Peyer's patch (tissue), 4 donors: Measurements from ENCODE around the gene PRDM15.

Experiments
- POLR2A ChIP-seq, 2 donors: fragments of 450-650 bp; IDR thresholded peaks; one replicate each; pipeline ENCODE4 v1.5.1; 2017; ENCODE audit warnings: antibody characterized with exemption in 2 of 2, mild to moderate bottlenecking in 2 of 2, moderate library complexity in 2 of 2
- TF ChIP-seq, protein P1 (sequence below), 6 experiments: fragments of 450-650 bp in 4 of 6; fragments of 200-600 bp in 2 of 6; sonication (generic) in 1 of 6; IDR thresholded peaks; one replicate each; pipeline ENCODE4 v1.5.1; 2017 to 2019; ENCODE audit warnings: antibody characterized with exemption in 6 of 6, mild to moderate bottlenecking in 3 of 6, moderate library complexity in 1 of 6

DNA sequence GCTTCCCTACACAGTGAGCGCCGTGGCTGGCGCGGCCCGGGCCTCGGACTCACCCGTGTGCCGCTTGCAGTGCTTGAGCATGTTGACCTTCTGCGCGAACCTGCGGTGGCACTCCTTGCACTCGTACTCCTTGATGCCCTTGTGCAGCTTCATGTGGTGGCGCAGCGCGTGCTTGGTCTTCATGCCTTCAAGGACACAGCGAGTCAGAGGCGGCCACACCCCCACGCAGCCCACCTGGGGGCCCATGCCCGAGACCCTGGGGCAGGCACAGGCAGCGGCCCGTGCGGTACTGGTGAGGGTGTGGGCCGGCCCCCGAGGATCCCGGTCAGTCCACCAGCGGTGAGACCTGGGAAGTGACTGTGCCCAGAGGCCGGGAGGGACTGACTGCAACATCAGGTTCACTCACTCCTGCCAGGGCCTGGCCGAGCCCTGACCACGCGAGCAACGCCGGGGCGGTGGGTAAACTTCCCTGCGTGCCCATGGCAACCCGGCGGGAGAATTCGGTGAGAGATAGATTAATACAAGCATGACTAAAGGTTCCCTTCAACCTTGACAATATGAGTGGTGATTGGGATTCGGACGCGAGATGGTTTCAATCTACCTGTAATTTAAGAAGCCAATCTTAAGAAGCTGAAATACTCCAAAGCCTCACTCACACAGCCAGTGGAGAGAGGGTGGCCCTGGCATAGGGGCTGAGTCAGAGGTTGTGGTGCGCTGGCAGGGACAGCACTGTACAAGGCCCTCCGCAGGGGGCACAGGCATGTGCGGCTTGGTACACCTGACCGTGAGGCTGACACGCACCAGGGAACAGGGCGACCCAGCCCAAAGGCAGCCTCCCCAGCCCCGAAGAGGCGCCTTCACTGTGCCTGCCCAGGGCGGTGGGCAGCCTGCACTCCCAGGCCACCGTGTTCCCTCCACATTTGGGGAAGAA lies 63.2 kb downstream of the PRDM15 start:
- no peak for TF ChIP-seq POLR2A (IDR thresholded peaks at IDR 0.05)
- TF ChIP-seq, protein P1, sequence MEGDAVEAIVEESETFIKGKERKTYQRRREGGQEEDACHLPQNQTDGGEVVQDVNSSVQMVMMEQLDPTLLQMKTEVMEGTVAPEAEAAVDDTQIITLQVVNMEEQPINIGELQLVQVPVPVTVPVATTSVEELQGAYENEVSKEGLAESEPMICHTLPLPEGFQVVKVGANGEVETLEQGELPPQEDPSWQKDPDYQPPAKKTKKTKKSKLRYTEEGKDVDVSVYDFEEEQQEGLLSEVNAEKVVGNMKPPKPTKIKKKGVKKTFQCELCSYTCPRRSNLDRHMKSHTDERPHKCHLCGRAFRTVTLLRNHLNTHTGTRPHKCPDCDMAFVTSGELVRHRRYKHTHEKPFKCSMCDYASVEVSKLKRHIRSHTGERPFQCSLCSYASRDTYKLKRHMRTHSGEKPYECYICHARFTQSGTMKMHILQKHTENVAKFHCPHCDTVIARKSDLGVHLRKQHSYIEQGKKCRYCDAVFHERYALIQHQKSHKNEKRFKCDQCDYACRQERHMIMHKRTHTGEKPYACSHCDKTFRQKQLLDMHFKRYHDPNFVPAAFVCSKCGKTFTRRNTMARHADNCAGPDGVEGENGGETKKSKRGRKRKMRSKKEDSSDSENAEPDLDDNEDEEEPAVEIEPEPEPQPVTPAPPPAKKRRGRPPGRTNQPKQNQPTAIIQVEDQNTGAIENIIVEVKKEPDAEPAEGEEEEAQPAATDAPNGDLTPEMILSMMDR (IDR thresholded peaks at IDR 0.05) = no peak
